Keratinocyte (primary cell): ENCODE data around the gene FGD4. TPM values are rescaled to one million over a fixed set of nuclear protein-coding genes. Genes with fewer than 3 reads are reported as not detected.

ENCODE experiments used
- DNase-seq: peaks from one replicate; pipeline ENCODE4 v3.0.0-alpha.2; 2011; ENCODE audit warnings: low read depth, missing footprints, low spot score
- FAIRE-seq: peaks from 2 replicates; lab custom pipeline; 2011; peaks lifted over from hg19 to GRCh38; lab: Jason Lieb, UNC
- H2AFZ ChIP-seq: 2 replicates; pipeline ENCODE4 v1.6.0; 2012; ENCODE audit warnings: low read length, control low read depth, inconsistent platforms; ENCODE audit not compliant: control insufficient read depth
- H3K27ac ChIP-seq: 2 replicates; pipeline ENCODE4 v1.5.1; 2011; ENCODE audit warnings: low read length; ENCODE audit not compliant: control insufficient read depth, insufficient read depth
- H3K27me3 ChIP-seq: 3 replicates; pipeline ENCODE4 v1.6.0; 2011; ENCODE audit warnings: low read length; ENCODE audit not compliant: control insufficient read depth, insufficient read depth; ENCODE audit errors: extremely low read depth
- H3K36me3 ChIP-seq, 2 experiments: 2 replicates in 1 of 2; 3 replicates in 1 of 2; pipeline ENCODE4 v1.5.1; 2011; ENCODE audit warnings: low read length in 2 of 2, mild to moderate bottlenecking in 1 of 2; ENCODE audit not compliant: control insufficient read depth in 2 of 2, insufficient read depth in 2 of 2; ENCODE audit errors: extremely low read depth in 1 of 2
- H3K4me1 ChIP-seq: 3 replicates; pipeline ENCODE4 v1.5.1; 2011; ENCODE audit warnings: low read length; ENCODE audit not compliant: control insufficient read depth, insufficient read depth; ENCODE audit errors: extremely low read depth
- H3K4me2 ChIP-seq: 3 replicates; pipeline ENCODE4 v1.6.0; 2011; ENCODE audit warnings: low read depth, low read length; ENCODE audit not compliant: control insufficient read depth, insufficient read depth; ENCODE audit errors: extremely low read depth
- H3K4me3 ChIP-seq, 3 experiments: fragments of 200-600 bp in 1 of 3; sonication (generic) in 1 of 3; 2 replicates in 2 of 3; 3 replicates in 1 of 3; pipeline ENCODE4 v1.5.1; 2011 to 2016; ENCODE audit warnings: low read length in 3 of 3, mild to moderate bottlenecking in 3 of 3, control low read depth in 2 of 3, inconsistent platforms in 1 of 3, low read depth in 1 of 3, mixed read lengths in 1 of 3, mixed run types in 1 of 3, moderate library complexity in 1 of 3; ENCODE audit not compliant: control insufficient read depth in 2 of 3, insufficient read depth in 2 of 3; ENCODE audit errors: extremely low read depth in 1 of 3
- H3K79me2 ChIP-seq: 2 replicates; pipeline ENCODE4 v1.6.0; 2012; ENCODE audit warnings: low read length; ENCODE audit not compliant: control insufficient read depth, insufficient read depth
- H3K9ac ChIP-seq: 3 replicates; pipeline ENCODE4 v1.6.0; 2011; ENCODE audit warnings: low read length; ENCODE audit not compliant: control insufficient read depth, insufficient read depth; ENCODE audit errors: extremely low read depth
- H3K9me1 ChIP-seq: 3 replicates; pipeline ENCODE4 v1.6.0; 2011; ENCODE audit warnings: low read length; ENCODE audit not compliant: control insufficient read depth, insufficient read depth; ENCODE audit errors: extremely low read depth
- H3K9me3 ChIP-seq: 2 replicates; pipeline ENCODE4 v1.5.1; 2012; ENCODE audit warnings: low read depth, low read length; ENCODE audit not compliant: control insufficient read depth
- H4K20me1 ChIP-seq: 3 replicates; pipeline ENCODE4 v1.6.0; 2011; ENCODE audit warnings: low read length; ENCODE audit not compliant: control insufficient read depth, insufficient read depth; ENCODE audit errors: extremely low read depth
- EZH2 ChIP-seq: IDR thresholded peaks from one replicate; pipeline ENCODE4 v1.6.1; 2012; ENCODE audit warnings: inconsistent platforms, mild to moderate bottlenecking, low read length, moderate library complexity
- dilution Hi-C: fragments of 300-500 bp; cut with MboI; formaldehyde crosslinking; loops from one replicate; pipeline ENCODE4 v1.7.0; 2020; ENCODE audit warnings: low sequenced_read_pairs; ENCODE audit not compliant: extremely low pct_ligation_motif_present
- polyA plus RNA-seq, 5 experiments: library from polyadenylated mRNA; depleted of rRNA in 3 of 5; stranded (reverse) in 3 of 5; stranded (forward) in 1 of 5; unstranded in 1 of 5; fragments of >200 nt; gene quantifications; 1 replicate in 1 of 5; 2 replicates in 3 of 5; 3 replicates in 1 of 5; pipeline versions ENCODE4 v1.2.1 to v1.2.3, GENCODE V29; 2011 to 2012; ENCODE audit warnings: missing spikeins in 2 of 5, low read depth in 1 of 5, low replicate concordance in 1 of 5
- TF ChIP-seq, protein P1 (sequence below), 3 experiments: IDR thresholded peaks in 1 of 3; conservative IDR thresholded peaks in 1 of 3; optimal IDR thresholded peaks in 1 of 3; 2 replicates in 2 of 3; 3 replicates in 1 of 3; pipeline versions ENCODE3 to v1.5.1; 2011; ENCODE audit warnings: low read length in 3 of 3, mild to moderate bottlenecking in 3 of 3, moderate library complexity in 2 of 3, control low read depth in 1 of 3, inconsistent platforms in 1 of 3; ENCODE audit not compliant: insufficient read depth in 2 of 3; ENCODE audit errors: extremely low read depth in 1 of 3

Gene FGD4
- polyA plus RNA-seq, 1 donor (not counting 4 experiments of a cell fraction or from before 2014, with no cell fraction given): 10.5 TPM

- peak overlapping the region; percentile 70 for H3K4me2 ChIP-seq
- no peak for TF ChIP-seq EZH2
- TF ChIP-seq, protein P1, sequence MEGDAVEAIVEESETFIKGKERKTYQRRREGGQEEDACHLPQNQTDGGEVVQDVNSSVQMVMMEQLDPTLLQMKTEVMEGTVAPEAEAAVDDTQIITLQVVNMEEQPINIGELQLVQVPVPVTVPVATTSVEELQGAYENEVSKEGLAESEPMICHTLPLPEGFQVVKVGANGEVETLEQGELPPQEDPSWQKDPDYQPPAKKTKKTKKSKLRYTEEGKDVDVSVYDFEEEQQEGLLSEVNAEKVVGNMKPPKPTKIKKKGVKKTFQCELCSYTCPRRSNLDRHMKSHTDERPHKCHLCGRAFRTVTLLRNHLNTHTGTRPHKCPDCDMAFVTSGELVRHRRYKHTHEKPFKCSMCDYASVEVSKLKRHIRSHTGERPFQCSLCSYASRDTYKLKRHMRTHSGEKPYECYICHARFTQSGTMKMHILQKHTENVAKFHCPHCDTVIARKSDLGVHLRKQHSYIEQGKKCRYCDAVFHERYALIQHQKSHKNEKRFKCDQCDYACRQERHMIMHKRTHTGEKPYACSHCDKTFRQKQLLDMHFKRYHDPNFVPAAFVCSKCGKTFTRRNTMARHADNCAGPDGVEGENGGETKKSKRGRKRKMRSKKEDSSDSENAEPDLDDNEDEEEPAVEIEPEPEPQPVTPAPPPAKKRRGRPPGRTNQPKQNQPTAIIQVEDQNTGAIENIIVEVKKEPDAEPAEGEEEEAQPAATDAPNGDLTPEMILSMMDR (optimal IDR thresholded peaks at IDR 0.05 in 1 of 3, IDR thresholded peaks at IDR 0.05 in 1 of 3, conservative IDR thresholded peaks at IDR 0.05 in 1 of 3; ENCODE audit: extremely low read depth in 1 of 3, insufficient read depth in 2 of 3, low read length in 3 of 3): no peak
- DNase-seq (peak; percentile 82), FAIRE-seq (peak; percentile 88)
- peaks cover 29% of the 10 kb centered on the region for H3K4me1 ChIP-seq
- dilution Hi-C loops: no loop called here
- H3K4me3 ChIP-seq: no peak overlapping the region
- H2AFZ ChIP-seq: no peak overlapping the region
- no peaks in the 10 kb centered on the region for H3K9me3 ChIP-seq
- H3K27me3 ChIP-seq: no peaks in the 10 kb centered on the region
- peak overlapping the region; percentile 85 for H3K27ac ChIP-seq
- peaks cover 0 to 6% of the 10 kb centered on the region in 2 experiments for H3K36me3 ChIP-seq
- H3K9me1 ChIP-seq: no peaks in the 10 kb centered on the region
- peak overlapping the region; percentile 46 for H3K9ac ChIP-seq
- no peaks in the 10 kb centered on the region for H4K20me1 ChIP-seq
- H3K79me2 ChIP-seq: peaks cover 10% of the 10 kb centered on the region
Measured at GRCh38 chr12:32568228-32568627, 168.9 kb downstream of the FGD4 start.

- dilution Hi-C loops: no loop called here
- no peak overlapping the region for H3K4me2 ChIP-seq
- no peaks in the 10 kb centered on the region for H3K9me1 ChIP-seq
- H3K79me2 ChIP-seq: peaks cover 10% of the 10 kb centered on the region
- H3K9ac ChIP-seq: peak overlapping the region; percentile 5
- no peak overlapping the region for H3K4me3 ChIP-seq
- H3K27ac ChIP-seq: peak overlapping the region; percentile 85
- FAIRE-seq: no peak
- H3K27me3 ChIP-seq: no peaks in the 10 kb centered on the region
- no peak for DNase-seq
- H3K36me3 ChIP-seq: peaks cover 0 to 3% of the 10 kb centered on the region in 2 experiments
- TF ChIP-seq EZH2: no peak
- TF ChIP-seq, protein P1 (optimal IDR thresholded peaks at IDR 0.05 in 1 of 3, IDR thresholded peaks at IDR 0.05 in 1 of 3, conservative IDR thresholded peaks at IDR 0.05 in 1 of 3; ENCODE audit: extremely low read depth in 1 of 3, insufficient read depth in 2 of 3, low read length in 3 of 3): no peak
- H3K4me1 ChIP-seq: peaks cover 29% of the 10 kb centered on the region
- no peaks in the 10 kb centered on the region for H3K9me3 ChIP-seq
- no peak overlapping the region for H2AFZ ChIP-seq
- no peaks in the 10 kb centered on the region for H4K20me1 ChIP-seq
Measured at GRCh38 chr12:32569259-32569658, 169.9 kb downstream of the FGD4 start.
